Smooth muscle cell (in vitro differentiated cells): ENCODE results near the gene CAPN11. TPM values are rescaled to one million over a fixed set of nuclear protein-coding genes. Genes with fewer than 3 reads are reported as not detected.
"Not testable (repeated sequence)": the region's sequence is repeated elsewhere in the genome, so short reads cannot be mapped to it uniquely, and the experiment has no call there.

ENCODE experiments used
- DNase-seq: peaks from one replicate; lab custom pipeline; 2025; ENCODE audit not compliant: unreplicated experiment; lab: John Stamatoyannopoulos, UW
- H2AFZ ChIP-seq: fragments of 200-600 bp; sonication (generic); 2 replicates; pipeline ENCODE4 v1.6.0; 2016; ENCODE audit warnings: antibody characterized with exemption, low read depth, mild to moderate bottlenecking
- H3F3A ChIP-seq: fragments of 200-600 bp; sonication (generic); 2 replicates; pipeline ENCODE4 v1.6.0; 2017; ENCODE audit warnings: antibody characterized with exemption, low read depth
- H3K27ac ChIP-seq: fragments of 200-600 bp; sonication (generic); 2 replicates; pipeline ENCODE4 v1.5.1; 2016; ENCODE audit warnings: low read depth, mild to moderate bottlenecking
- H3K27me3 ChIP-seq: fragments of 200-600 bp; sonication (generic); 2 replicates; pipeline ENCODE4 v1.6.1; 2016; ENCODE audit warnings: low read depth, mild to moderate bottlenecking
- H3K36me3 ChIP-seq: fragments of 200-600 bp; sonication (generic); 2 replicates; pipeline ENCODE4 v1.5.1; 2016; ENCODE audit warnings: low read depth
- H3K4me1 ChIP-seq: fragments of 200-600 bp; sonication (generic); 2 replicates; pipeline ENCODE4 v1.5.1; 2016; ENCODE audit warnings: low read depth
- H3K4me2 ChIP-seq: fragments of 200-600 bp; sonication (generic); 2 replicates; pipeline ENCODE4 v1.6.0; 2016; ENCODE audit warnings: mild to moderate bottlenecking
- H3K4me3 ChIP-seq: fragments of 200-600 bp; sonication (generic); 2 replicates; pipeline ENCODE4 v1.5.1; 2016; ENCODE audit warnings: mild to moderate bottlenecking
- H3K79me2 ChIP-seq: fragments of 200-600 bp; sonication (generic); 2 replicates; pipeline ENCODE4 v1.6.0; 2016; ENCODE audit warnings: low read depth, mild to moderate bottlenecking
- H3K9ac ChIP-seq: fragments of 200-600 bp; sonication (generic); 2 replicates; pipeline ENCODE4 v1.6.0; 2016; ENCODE audit warnings: low read depth
- H3K9me3 ChIP-seq: fragments of 200-600 bp; sonication (generic); replicated peaks from 2 replicates; pipeline ENCODE4 v1.5.1; 2016; ENCODE audit warnings: low read depth
- H4K20me1 ChIP-seq: fragments of 200-600 bp; sonication (generic); 2 replicates; pipeline ENCODE4 v1.6.0; 2016; ENCODE audit warnings: low read depth
- WGBS: methylation state at CpG from one replicate; pipeline ENCODE4 v1.1.7; 2016; ENCODE audit warnings: low lambda C conversion rate; 5-methylcytosine and 5-hydroxymethylcytosine counted together
- polyA plus RNA-seq: library from polyadenylated mRNA; unstranded; fragments of >200 nt; fragmentation: Nextera tagmentation; extraction: Ambion mirVana; gene quantifications from 2 replicates; pipeline ENCODE4 v1.2.1, GENCODE V29; 2016
- total RNA-seq: library from RNA; depleted of rRNA; stranded (reverse); fragments of >200 nt; gene quantifications from 2 replicates; pipeline ENCODE4 v1.2.3, GENCODE V29; 2014
- TF ChIP-seq, protein P1 (sequence below): fragments of 200-600 bp; sonication (generic); IDR thresholded peaks from 2 replicates; pipeline ENCODE4 v1.5.1; 2017; ENCODE audit warnings: borderline replicate concordance, mild to moderate bottlenecking, antibody characterized with exemption; ENCODE audit not compliant: insufficient read depth, poor library complexity, severe bottlenecking

The CAPN11 gene
- total and polyA plus RNA-seq, 2 experiments from 2014 or later: 0.31 TPM; not detected in 1

GRCh38 chr6:44179072-44179536, 20.5 kb downstream of the CAPN11 start:
- no peaks in the 10 kb centered on the region for H3K36me3 ChIP-seq
- WGBS: 66% methylated on average over 4 of the region's 4 CpGs
- no peak overlapping the region for H3K4me3 ChIP-seq
- DNase-seq: no peak
- no peak overlapping the region for H3K9ac ChIP-seq
- H3F3A ChIP-seq: no peaks in the 10 kb centered on the region
- no peaks in the 10 kb centered on the region for H3K4me1 ChIP-seq
- no peak overlapping the region for H2AFZ ChIP-seq
- H3K27me3 ChIP-seq: no peaks in the 10 kb centered on the region
- no peaks in the 10 kb centered on the region for H4K20me1 ChIP-seq
- H3K4me2 ChIP-seq: no peak overlapping the region
- H3K79me2 ChIP-seq: no peaks in the 10 kb centered on the region
- no peaks in the 10 kb centered on the region for H3K9me3 ChIP-seq
- H3K27ac ChIP-seq: no peak overlapping the region
- TF ChIP-seq, protein P1, sequence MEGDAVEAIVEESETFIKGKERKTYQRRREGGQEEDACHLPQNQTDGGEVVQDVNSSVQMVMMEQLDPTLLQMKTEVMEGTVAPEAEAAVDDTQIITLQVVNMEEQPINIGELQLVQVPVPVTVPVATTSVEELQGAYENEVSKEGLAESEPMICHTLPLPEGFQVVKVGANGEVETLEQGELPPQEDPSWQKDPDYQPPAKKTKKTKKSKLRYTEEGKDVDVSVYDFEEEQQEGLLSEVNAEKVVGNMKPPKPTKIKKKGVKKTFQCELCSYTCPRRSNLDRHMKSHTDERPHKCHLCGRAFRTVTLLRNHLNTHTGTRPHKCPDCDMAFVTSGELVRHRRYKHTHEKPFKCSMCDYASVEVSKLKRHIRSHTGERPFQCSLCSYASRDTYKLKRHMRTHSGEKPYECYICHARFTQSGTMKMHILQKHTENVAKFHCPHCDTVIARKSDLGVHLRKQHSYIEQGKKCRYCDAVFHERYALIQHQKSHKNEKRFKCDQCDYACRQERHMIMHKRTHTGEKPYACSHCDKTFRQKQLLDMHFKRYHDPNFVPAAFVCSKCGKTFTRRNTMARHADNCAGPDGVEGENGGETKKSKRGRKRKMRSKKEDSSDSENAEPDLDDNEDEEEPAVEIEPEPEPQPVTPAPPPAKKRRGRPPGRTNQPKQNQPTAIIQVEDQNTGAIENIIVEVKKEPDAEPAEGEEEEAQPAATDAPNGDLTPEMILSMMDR: no peak

- H3K9ac ChIP-seq: no peak overlapping the region
- H3K4me2 ChIP-seq: no peak overlapping the region
- H3K27me3 ChIP-seq: no peaks in the 10 kb centered on the region
- H3K79me2 ChIP-seq: no peaks in the 10 kb centered on the region
- H3K36me3 ChIP-seq: no peaks in the 10 kb centered on the region
- no peaks in the 10 kb centered on the region for H3K4me1 ChIP-seq
- no peak for DNase-seq
- no peak overlapping the region for H3K4me3 ChIP-seq
- WGBS: 89% methylated on average over 6 of the region's 7 CpGs
- no peaks in the 10 kb centered on the region for H4K20me1 ChIP-seq
- no peaks in the 10 kb centered on the region for H3K9me3 ChIP-seq
- TF ChIP-seq, protein P1: no peak
- H3K27ac ChIP-seq: no peak overlapping the region
- H3F3A ChIP-seq: no peaks in the 10 kb centered on the region
- no peak overlapping the region for H2AFZ ChIP-seq
These were observed 21.0 kb downstream of the CAPN11 start for GRCh38 chr6:44179648-44180047.

DNA sequence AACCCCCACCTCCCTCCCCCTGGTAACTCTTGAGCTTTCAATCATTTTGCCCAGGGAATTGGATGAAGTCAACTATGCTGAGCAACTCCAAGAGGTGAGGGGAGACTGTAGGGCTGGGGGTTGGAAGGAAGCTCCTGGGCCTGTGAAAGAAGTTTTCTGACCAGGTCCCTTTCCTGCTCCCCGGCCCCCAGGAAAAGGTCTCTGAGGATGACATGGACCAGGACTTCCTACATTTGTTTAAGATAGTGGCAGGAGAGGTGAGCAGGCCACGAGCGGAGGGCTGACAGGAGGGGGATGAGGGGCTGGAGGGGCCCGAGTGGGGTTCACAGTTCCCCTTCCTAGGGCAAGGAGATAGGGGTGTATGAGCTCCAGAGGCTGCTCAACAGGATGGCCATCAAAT, 21.8 kb downstream of the CAPN11 start:
- H3K27me3 ChIP-seq: no peaks in the 10 kb centered on the region
- no peak overlapping the region for H3K27ac ChIP-seq
- TF ChIP-seq, protein P1: no peak
- no peak overlapping the region for H3K4me2 ChIP-seq
- no peaks in the 10 kb centered on the region for H3K9me3 ChIP-seq
- H3K9ac ChIP-seq: no peak overlapping the region
- H3K4me3 ChIP-seq: no peak overlapping the region
- peaks cover under 1% of the 10 kb centered on the region for H3K4me1 ChIP-seq
- H3K79me2 ChIP-seq: no peaks in the 10 kb centered on the region
- WGBS: 98% methylated on average over 4 of the region's 4 CpGs
- DNase-seq: no peak
- H4K20me1 ChIP-seq: no peaks in the 10 kb centered on the region
- H2AFZ ChIP-seq: no peak overlapping the region
- H3F3A ChIP-seq: no peaks in the 10 kb centered on the region
- no peaks in the 10 kb centered on the region for H3K36me3 ChIP-seq

GRCh38 chr6:44180886-44181285, 22.3 kb downstream of the CAPN11 start:
- WGBS: 89% methylated on average over 4 of the region's 4 CpGs
- Histone ChIP-seq H2AFZ (no peak overlapping the region), H3K27me3 (no peaks in the 10 kb centered on the region), H3F3A (no peaks in the 10 kb centered on the region), H3K4me1 (peaks cover 5% of the 10 kb centered on the region), H3K4me3 (no peak overlapping the region), H3K9ac (no peak overlapping the region), H3K36me3 (no peaks in the 10 kb centered on the region), H3K9me3 (no peaks in the 10 kb centered on the region), H3K79me2 (no peaks in the 10 kb centered on the region), H4K20me1 (no peaks in the 10 kb centered on the region), H3K4me2 (no peak overlapping the region), H3K27ac (no peak overlapping the region)
- TF ChIP-seq, protein P1: no peak
- DNase-seq: no peak

DNA sequence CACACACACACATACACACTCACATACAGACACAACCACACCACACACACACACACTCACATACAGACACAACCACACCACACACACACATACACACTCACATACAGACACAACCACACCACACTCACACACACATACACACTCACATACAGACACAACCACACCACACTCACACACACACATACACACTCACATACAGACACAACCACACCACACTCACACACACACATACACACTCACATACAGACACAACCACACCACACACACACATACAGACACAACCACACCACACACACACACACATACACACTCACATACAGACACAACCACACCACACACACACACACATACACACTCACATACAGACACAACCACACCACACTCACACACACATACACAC, 23.2 kb downstream of the CAPN11 start:
- not testable (repeated sequence) for DNase-seq, H2AFZ ChIP-seq, H3F3A ChIP-seq, H4K20me1 ChIP-seq, H3K9me3 ChIP-seq, H3K36me3 ChIP-seq, H3K27me3 ChIP-seq, H3K9ac ChIP-seq, H3K27ac ChIP-seq, H3K79me2 ChIP-seq, H3K4me2 ChIP-seq, H3K4me3 ChIP-seq
- peaks cover 13% of the 10 kb centered on the region for H3K4me1 ChIP-seq
